Measurements from ENCODE around the gene CAMK2A.

Gene CAMK2A

GRCh38 chr5:150274811-150275210, 14.8 kb downstream of the CAMK2A start:
- no peak for TF ChIP-seq ZNF654 (tag by site-specific recombination; IDR thresholded peaks at IDR 0.05; ENCODE audit: low read depth)
- TF ChIP-seq, protein P1, sequence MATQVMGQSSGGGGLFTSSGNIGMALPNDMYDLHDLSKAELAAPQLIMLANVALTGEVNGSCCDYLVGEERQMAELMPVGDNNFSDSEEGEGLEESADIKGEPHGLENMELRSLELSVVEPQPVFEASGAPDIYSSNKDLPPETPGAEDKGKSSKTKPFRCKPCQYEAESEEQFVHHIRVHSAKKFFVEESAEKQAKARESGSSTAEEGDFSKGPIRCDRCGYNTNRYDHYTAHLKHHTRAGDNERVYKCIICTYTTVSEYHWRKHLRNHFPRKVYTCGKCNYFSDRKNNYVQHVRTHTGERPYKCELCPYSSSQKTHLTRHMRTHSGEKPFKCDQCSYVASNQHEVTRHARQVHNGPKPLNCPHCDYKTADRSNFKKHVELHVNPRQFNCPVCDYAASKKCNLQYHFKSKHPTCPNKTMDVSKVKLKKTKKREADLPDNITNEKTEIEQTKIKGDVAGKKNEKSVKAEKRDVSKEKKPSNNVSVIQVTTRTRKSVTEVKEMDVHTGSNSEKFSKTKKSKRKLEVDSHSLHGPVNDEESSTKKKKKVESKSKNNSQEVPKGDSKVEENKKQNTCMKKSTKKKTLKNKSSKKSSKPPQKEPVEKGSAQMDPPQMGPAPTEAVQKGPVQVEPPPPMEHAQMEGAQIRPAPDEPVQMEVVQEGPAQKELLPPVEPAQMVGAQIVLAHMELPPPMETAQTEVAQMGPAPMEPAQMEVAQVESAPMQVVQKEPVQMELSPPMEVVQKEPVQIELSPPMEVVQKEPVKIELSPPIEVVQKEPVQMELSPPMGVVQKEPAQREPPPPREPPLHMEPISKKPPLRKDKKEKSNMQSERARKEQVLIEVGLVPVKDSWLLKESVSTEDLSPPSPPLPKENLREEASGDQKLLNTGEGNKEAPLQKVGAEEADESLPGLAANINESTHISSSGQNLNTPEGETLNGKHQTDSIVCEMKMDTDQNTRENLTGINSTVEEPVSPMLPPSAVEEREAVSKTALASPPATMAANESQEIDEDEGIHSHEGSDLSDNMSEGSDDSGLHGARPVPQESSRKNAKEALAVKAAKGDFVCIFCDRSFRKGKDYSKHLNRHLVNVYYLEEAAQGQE (tag by site-specific recombination; IDR thresholded peaks at IDR 0.05) = no peak
- TF ChIP-seq ZBTB21 (tag by site-specific recombination; IDR thresholded peaks at IDR 0.05) = no peak
- TF ChIP-seq TCF7L2 (IDR thresholded peaks at IDR 0.05; ENCODE audit: borderline replicate concordance, low read depth, low read length) = no peak
- TF ChIP-seq ZNF2 (tag by site-specific recombination; IDR thresholded peaks at IDR 0.05) = no peak
- TF ChIP-seq HIC1 (tag by site-specific recombination; IDR thresholded peaks at IDR 0.05) = no peak
- no peaks in the 10 kb centered on the region for H3K36me3 ChIP-seq (ENCODE audit: control insufficient read depth in 2 of 2, insufficient read depth in 1 of 2, low read length in 2 of 2)
- H3K4me1 ChIP-seq (ENCODE audit: control insufficient read depth, insufficient read depth, low read length) = no peaks in the 10 kb centered on the region
- no peak overlapping the region for H3K4me3 ChIP-seq (ENCODE audit: low read depth, low read length)
- ChIA-PET CTCF (interaction anchor here (0.6 to 10.4 kb wide), 6 partner anchors 12 to 161 kb away, joined by 3 to 97 read pairs (median 3); no protein-coding TSS in a partner anchor), POLR2A (no interaction called here)
- H3K9me3 ChIP-seq (ENCODE audit: control insufficient read depth, insufficient read depth, low read depth, low read length) = no peaks in the 10 kb centered on the region
- no peak overlapping the region for H3K27ac ChIP-seq (ENCODE audit: extremely low read depth, low read depth, low read length)

GRCh38 chr5:150272531-150272930, 17.0 kb downstream of the CAMK2A start:
- Histone ChIP-seq H3K4me1 (ENCODE audit: control insufficient read depth, insufficient read depth, low read length) (no peaks in the 10 kb centered on the region), H3K9me3 (ENCODE audit: control insufficient read depth, insufficient read depth, low read depth, low read length) (no peaks in the 10 kb centered on the region), H3K27ac (ENCODE audit: extremely low read depth, low read depth, low read length) (no peak overlapping the region), H3K4me3 (ENCODE audit: low read depth, low read length) (no peak overlapping the region), H3K36me3 (ENCODE audit: control insufficient read depth in 2 of 2, insufficient read depth in 1 of 2, low read length in 2 of 2) (no peaks in the 10 kb centered on the region)
- TF ChIP-seq, protein P2, sequence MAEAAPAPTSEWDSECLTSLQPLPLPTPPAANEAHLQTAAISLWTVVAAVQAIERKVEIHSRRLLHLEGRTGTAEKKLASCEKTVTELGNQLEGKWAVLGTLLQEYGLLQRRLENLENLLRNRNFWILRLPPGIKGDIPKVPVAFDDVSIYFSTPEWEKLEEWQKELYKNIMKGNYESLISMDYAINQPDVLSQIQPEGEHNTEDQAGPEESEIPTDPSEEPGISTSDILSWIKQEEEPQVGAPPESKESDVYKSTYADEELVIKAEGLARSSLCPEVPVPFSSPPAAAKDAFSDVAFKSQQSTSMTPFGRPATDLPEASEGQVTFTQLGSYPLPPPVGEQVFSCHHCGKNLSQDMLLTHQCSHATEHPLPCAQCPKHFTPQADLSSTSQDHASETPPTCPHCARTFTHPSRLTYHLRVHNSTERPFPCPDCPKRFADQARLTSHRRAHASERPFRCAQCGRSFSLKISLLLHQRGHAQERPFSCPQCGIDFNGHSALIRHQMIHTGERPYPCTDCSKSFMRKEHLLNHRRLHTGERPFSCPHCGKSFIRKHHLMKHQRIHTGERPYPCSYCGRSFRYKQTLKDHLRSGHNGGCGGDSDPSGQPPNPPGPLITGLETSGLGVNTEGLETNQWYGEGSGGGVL (tag by site-specific recombination; IDR thresholded peaks at IDR 0.05) = no peak
- TF ChIP-seq, protein P3, sequence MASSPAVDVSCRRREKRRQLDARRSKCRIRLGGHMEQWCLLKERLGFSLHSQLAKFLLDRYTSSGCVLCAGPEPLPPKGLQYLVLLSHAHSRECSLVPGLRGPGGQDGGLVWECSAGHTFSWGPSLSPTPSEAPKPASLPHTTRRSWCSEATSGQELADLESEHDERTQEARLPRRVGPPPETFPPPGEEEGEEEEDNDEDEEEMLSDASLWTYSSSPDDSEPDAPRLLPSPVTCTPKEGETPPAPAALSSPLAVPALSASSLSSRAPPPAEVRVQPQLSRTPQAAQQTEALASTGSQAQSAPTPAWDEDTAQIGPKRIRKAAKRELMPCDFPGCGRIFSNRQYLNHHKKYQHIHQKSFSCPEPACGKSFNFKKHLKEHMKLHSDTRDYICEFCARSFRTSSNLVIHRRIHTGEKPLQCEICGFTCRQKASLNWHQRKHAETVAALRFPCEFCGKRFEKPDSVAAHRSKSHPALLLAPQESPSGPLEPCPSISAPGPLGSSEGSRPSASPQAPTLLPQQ (tag by site-specific recombination; IDR thresholded peaks at IDR 0.05) = peak; percentile 46; the same call in 1 of the 2 replicates
- peak; percentile 84 for TF ChIP-seq CTCF (tag by site-specific recombination; IDR thresholded peaks at IDR 0.05)
- peak; percentile 79 for TF ChIP-seq PRDM1 (tag by site-specific recombination; IDR thresholded peaks at IDR 0.05)
- peak; percentile 75 for TF ChIP-seq ZNF654 (tag by site-specific recombination; IDR thresholded peaks at IDR 0.05; ENCODE audit: low read depth)
- ChIA-PET CTCF (interaction anchor here (0.6 to 10.4 kb wide), 10 partner anchors 37 to 147 kb away, joined by 3 to 97 read pairs (median 3); no protein-coding TSS in a partner anchor), POLR2A (interaction anchor here (0.6 kb wide), 1 partner anchor 76 kb away, joined by 3 read pairs; no protein-coding TSS in a partner anchor)

Data from HEK293 (cell line).